Measurements from ENCODE around the gene LTBP4. TPM values are rescaled to one million over a fixed set of nuclear protein-coding genes. Genes with fewer than 3 reads are reported as not detected.

Gene LTBP4
- total RNA-seq, 1 experiment from 2014 or later = 56.7 TPM

DNA sequence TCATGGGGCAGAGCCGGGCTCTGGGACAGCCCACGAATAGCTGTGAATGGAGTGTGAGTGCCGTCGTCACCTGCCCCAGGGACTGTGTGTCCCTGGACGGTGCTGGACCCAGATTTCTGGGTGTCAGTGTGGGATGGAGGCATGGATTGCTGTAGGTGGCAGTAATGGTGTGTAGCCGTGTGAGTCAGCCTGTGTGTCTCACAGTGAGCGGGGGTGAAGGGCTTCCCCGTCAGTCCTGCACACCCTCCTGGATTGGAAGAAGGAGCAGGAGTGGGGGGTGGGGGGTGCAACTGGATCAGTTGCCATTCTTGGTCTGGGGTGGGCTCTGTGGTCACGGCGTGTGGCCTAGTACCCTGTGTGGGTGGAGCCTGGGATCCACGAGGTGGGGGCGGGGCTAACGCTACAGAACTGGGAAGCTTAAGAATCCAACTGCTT is 6.5 kb upstream of the LTBP4 start:
- DNase-seq (ENCODE audit: low spot score) = peak; percentile 47

DNA sequence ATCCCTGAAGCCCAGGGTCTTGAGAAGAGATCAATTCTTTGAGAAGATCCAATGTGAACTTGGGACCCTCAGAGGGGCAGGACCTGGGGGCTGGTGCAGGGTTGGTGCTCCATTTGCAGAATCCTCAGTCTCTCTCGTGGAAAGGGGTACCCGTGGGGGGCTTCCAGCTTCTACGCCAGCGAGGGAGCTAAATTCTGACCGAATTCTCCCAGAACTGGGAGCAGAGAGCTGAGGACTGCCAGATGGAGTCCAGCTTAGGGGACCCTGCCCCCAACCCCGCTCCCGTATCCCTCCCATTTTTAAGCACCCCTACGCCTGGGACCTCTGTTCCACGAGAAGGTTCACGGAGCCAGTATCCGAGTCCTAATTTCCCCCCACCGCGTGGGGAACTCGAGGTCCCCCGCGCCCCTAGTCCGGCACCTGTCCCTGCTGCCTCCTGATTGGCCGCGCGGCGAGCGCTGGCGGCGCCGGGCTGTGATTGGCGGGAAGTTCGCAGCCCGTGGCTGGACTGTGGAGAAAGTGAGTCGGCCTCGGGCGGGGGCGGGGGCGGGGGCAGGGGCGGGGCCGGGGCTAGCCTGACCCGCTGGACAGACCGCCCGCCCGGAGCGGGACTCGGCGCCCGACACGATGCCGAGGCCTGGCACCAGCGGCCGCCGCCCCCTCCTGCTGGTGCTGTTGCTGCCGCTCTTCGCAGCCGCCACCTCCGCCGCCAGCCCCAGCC is 4.4 kb upstream of the LTBP4 start:
- no peak for DNase-seq (ENCODE audit: low spot score)

DNA sequence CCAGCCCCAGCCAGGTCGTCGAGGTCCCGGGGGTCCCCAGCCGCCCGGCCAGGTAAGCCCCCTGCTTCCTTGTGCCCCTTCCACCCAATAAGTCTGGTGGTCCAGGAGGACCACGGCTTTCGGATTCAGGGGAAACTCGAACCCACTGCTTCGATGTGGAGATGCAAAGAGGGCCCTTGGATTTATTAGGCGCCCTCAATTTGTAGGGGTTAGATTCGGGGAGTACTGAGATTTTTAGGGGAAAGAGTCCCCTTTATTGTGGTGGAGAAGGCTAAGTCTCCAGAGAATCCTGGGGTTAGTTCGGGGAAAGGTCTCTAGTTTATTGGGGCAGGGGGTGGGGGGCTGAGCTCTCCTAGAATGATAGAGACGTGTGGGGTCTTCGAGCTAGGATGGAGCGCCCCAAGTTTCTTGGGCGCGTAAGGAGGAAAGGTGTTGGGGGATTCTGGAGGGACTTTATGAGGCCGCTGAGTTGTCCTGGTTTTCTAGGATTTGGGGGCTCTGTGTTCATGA is 3.8 kb upstream of the LTBP4 start:
- DNase-seq (ENCODE audit: low spot score) = no peak

DNA sequence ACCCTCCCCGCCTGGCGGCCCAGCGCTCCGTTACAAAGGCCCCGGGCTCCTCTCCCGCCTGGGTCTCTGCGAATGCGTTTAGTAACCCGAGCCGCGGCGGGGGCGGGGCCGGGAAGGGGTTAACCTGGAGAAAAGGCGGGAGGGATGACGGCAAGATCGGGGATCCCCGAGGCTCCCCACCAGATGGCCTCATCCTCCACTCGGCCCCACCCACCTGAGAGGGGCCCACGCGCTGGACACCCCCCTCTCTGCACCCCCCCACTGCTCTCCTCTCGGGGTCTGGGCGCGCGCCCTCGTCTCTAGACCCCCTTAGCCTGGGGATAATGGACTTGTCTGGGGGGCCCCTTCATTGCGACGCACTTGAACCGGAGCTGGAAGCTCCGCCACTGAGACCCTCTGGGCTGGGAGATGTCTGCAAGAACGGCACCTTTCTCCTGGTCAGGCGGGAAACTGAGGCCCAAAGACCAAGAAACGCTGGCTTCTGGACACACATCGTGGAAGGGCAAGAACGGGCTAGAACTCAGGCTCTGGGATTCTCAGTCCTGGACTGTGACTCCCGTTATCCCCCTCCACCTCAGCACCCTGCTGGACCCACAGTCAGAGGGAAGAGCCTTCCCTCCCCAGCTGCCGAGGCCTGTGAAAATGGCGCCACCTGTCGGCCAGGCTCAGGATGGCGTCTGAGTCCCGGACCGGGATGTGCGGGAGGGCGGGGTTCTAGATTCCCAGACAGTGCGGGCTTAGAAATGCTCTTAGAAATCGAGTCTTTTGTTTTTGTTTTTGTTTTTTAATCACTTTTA is 2.9 kb upstream of the LTBP4 start:
- peak; percentile 96 for DNase-seq (ENCODE audit: low spot score)

DNA sequence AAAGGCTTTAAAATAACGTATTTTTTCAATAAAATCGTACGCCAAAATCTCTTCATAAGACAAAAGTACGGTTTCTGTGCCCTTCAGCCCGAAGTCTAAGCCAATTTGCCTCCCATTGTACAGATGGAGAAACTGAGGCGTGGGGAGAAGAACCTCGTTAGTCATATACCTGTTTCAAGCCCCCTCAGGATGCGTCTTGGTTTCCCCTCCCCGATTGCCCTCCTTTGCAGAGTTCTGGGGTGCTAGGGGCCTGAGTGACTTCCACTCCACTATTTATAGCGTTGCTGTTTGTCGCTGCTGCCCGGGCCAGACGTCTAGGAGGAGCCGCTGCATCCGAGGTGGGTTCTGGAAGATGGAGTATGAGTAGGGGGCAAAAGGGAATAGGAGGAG is 2.3 kb upstream of the LTBP4 start:
- no peak for DNase-seq (ENCODE audit: low spot score)

DNA sequence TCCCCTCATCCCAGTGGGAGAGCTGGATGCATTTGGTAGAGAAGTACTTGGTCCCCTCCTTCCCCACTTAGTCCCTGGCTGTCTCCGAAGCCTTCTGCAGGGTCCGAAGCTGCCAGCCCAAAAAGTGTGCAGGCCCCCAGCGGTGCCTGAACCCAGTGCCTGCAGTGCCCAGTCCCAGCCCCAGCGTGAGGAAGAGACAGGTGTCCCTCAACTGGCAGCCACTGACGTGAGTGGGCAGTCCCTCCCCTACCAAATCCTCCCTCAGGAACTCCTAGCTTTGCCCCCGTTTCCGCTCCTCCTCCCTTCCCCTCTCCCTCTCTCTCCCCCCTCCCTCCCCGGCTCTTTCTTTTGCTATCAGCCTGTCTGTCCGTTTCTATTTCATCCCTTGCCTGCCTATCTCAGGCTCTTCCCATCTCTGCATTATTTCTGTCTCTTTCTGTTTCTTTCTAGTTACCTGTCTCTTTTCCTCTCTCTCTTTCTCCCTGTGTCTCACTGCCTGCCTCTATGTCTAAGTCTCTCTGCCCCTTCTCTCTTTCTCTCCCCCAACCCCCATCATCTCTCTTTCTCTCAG is 1.8 kb upstream of the LTBP4 start:
- DNase-seq (ENCODE audit: low spot score) = no peak

DNA sequence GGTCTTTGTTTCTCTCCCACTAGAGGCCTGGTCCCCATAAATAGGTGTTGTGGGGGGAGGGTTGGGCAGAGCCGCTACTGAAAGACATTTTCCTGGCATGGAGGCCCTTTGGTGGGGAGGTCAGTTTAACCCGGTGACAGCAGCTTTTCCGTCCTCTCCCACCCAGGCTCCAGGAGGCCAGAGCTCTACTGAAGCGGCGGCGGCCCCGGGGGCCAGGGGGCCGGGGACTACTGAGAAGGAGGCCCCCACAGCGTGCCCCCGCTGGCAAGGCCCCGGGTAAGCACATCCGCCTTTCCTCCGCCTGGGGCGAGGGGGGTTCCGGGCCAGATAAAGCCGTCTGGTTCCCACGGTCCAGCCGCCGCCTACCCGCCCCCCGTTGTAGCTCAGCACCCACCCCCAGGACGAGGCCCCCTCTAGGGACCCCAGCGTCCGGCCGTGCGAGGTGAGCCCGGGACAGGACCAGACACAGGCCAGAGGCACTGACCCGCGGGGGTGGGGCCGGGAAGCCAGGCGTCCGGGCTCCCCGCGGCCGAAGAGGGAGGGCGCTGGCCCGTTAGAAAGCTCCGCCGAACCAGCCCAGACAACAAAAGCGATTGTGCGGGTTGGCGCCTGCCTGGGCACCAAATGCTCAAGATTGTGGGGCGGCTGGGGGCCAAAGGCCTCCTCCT is 1.1 kb upstream of the LTBP4 start:
- no peak for DNase-seq (ENCODE audit: low spot score)

DNA sequence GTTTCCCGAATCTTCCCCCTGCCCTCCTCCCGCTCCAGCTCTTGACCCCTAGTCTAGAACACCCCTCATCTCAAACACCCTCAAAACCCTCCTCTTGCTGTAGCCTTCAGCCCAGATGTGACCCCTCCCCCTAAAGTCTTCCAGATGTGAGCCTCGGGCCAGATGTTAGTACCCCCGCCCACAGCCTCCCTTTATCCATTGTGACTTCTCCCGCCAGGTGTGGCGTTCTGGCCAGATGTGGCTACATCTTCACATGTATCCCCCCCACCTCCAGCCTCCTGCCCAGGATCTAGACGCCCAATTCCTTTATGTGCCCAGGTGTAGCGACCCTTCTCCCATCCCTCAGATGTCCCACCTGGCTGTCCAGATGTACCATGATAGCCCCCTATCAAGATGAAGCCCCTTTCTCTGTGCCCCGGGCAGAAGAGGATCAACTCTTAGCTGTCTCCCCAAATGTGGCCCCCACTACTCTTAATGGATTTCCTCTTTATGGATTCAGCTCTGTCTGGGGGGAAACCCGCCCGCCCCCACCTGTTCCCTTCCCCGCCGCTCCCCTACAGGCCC is 517 bp upstream of the LTBP4 start:
- no peak for DNase-seq (ENCODE audit: low spot score)

DNA sequence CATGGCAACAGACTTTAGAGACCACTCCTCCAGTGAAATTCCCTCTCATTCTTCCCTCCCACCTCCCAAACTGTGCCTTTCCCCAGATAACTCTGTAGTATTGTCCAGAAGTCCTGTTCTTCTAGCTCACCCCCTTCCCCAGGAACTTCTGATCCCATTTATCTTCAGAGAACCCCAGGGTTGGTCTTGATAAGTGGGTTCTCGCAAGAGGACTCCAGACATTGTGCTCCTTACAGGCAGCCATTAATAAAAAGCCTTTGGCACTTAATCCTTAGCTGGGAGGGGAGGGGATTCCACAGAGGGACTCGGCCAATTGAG is 1.9 kb downstream of the LTBP4 start:
- no peak for DNase-seq (ENCODE audit: low spot score)

DNA sequence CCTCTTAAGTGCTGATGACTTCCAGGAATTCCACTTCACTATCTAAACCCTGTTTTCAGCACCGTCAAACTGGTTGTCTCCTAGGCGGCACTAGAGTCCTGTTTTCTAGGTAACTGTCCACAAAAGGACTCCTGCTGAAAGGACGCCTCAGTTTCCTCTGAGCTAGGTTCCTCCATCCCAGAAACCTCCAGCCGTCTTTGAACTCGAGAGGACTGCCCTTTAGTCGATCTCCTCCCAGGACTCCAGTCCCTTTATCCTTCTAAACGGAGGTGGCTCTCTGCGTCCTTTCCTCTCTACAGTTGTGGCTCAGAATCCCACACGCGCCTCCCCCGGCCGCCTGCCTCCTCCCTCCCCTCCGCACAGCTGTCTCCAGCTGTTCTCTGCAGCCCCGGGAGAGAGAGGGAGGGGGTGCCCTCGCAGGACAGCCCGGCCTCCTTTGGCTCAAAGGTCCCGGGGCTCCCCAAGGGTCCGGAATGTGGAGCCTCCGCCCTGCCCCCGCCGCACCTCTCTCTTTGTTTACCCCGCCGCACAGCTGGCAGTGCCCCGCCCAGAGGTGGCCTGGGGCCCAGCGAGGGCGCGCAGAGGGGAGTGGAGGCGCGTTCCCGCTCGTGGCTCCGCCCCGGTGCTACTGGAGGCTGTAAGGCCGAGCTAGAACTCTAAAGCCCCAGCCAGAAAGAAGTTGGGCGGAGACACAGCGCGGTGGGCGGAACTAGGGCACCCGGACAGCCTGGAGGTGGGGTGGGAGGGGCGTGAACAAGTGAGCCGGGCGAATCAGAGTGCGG is 2.4 kb downstream of the LTBP4 start:
- DNase-seq (ENCODE audit: low spot score) = peak; percentile 100

DNA sequence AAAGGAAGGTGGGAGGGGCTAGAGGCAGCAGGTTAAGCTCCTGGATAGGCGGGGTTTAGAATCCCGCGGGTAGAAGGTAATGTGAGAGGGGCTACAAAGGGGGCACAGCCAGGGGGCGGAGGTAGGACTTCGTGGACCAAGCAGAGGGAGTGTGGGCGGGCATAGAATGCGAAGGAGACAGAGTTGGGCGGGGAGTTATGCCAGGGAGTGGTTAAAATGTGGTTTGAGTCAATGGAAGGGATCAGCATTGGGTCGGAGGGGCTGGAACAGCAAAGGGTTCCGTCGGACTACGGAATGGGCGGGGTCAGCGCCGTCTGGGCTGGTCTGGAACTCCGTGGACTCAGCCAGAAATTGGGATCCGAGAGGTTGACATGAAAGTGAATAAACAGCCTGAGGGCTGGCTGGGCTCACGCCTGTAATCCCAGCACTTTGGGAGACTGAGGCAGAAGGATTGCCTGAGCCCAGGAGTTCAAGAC is 3.0 kb downstream of the LTBP4 start:
- no peak for DNase-seq (ENCODE audit: low spot score)

DNA sequence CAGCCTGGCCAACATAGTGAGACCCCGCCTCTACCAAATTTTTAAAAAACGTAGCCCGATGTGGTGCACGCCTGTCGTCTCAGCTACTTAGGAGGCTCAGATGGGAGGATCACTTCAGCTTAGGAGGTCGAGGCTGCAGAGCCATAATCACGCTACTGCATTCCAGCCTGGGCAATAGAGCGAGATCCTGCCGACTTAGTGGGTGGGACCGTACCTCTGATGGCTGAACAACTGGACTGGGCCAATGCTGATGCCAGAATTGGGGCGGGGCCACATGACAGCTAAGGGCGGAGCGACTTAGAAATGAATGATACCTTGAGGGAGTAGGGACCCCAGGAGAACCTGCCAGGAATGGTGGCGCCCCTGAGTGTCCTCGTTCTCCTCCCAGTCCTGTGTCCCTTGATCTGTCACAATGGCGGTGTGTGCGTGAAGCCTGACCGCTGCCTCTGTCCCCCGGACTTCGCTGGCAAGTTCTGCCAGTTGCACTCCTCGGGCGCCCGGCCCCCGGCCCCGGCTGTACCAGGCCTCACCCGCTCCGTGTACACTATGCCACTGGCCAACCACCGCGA is 3.6 kb downstream of the LTBP4 start:
- DNase-seq (ENCODE audit: low spot score) = peak; percentile 79

DNA sequence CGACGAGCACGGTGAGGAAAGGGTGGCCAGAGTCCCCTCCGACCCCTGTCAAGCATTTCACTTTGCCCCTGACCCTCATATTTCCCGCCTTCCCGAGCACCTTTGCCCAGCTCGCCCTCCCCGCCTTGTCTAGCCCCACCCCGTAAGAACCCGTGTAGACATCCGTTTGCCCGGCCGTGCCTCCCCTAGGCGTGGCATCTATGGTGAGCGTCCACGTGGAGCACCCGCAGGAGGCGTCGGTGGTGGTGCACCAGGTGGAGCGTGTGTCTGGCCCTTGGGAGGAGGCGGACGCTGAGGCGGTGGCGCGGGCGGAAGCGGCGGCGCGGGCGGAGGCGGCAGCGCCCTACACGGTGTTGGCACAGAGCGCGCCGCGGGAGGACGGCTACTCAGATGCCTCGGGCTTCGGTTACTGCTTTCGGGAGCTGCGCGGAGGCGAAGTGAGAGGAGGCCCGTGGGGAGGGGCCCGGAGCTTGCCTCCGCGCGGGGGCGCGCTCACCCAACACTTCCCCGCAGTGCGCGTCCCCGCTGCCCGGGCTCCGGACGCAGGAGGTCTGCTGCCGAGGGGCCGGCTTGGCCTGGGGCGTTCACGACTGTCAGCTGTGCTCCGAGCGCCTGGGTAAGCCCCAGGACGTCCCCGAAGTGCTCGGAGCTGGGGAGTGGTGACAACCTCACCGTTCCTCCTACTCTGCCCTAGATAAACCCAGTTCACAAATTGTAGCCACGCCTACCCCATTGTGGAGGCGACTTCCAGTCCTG is 4.2 kb downstream of the LTBP4 start:
- peak; percentile 95 for DNase-seq (ENCODE audit: low spot score)

DNA sequence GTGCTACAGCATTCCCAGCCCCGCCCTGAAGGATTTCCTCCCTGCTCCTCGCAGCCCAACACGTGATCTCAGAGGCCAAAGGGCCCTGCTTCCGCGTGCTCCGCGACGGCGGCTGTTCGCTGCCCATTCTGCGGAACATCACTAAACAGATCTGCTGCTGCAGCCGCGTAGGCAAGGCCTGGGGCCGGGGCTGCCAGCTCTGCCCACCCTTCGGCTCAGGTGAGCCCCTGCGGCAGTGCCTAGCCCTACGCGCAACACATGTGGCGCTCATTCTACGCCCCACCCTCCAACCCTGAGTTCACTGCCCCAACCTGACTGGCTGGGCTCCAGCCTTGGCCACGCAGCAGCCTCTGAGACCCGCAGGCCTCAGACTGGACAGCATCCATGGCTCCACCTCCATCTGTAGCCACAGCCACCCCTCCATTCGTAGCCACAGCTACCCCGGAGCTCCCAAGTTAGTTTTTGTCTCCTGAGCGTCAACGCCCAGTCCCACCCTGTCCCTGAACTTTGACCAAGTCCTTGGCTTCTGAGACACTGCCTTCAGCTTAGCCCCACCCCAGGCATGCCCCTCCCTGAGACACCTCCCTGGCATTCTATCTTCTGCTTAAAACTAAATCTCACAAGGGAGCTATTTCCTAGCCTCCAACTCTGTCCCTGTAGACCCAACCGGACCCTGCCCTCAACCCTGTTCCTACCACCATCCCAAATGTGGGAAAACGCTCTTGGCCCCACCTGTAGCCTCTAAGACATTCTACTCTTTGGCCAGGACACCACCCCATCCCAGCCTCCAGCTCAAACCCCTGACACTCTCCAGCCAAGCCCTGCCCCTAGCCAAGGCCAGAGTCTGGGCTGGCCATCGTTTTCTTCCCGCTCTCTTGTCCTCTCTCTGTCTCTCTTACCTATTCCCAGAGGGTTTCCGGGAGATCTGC is 6.4 kb downstream of the LTBP4 start:
- peak; percentile 85 for DNase-seq (ENCODE audit: low spot score)

DNA sequence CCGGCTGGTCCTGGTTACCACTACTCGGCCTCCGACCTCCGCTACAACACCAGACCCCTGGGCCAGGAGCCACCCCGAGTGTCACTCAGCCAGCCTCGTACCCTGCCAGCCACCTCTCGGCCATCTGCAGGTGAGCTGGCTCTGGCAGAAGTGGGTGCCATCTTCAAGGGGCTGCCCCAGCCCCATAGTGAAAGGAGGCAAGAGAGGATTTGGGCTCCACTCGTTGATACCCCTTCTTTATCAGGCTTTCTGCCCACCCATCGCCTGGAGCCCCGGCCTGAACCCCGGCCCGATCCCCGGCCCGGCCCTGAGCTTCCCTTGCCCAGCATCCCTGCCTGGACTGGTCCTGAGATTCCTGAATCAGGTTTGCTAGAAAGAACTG is 7.1 kb downstream of the LTBP4 start:
- DNase-seq (ENCODE audit: low spot score) = no peak

DNA sequence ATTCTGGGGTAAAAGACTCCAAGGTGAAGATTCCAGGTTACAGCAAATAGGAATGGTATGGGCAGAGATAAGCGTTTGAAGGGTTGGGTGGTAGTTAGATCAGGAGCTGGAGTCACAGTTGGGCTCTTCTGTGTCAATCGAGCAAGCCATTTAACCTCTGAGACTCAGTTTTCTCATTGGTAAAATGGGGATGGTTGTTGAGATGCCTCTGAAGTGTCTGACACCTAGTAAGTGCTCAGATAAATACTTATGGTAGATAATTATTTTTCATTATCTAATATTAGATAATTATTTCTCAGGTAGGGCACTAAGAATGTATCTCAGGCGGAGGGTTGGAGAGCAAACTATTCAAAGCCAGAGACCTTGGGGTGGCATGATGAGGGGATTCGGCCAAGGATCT is 7.8 kb downstream of the LTBP4 start:
- DNase-seq (ENCODE audit: low spot score) = no peak

DNA sequence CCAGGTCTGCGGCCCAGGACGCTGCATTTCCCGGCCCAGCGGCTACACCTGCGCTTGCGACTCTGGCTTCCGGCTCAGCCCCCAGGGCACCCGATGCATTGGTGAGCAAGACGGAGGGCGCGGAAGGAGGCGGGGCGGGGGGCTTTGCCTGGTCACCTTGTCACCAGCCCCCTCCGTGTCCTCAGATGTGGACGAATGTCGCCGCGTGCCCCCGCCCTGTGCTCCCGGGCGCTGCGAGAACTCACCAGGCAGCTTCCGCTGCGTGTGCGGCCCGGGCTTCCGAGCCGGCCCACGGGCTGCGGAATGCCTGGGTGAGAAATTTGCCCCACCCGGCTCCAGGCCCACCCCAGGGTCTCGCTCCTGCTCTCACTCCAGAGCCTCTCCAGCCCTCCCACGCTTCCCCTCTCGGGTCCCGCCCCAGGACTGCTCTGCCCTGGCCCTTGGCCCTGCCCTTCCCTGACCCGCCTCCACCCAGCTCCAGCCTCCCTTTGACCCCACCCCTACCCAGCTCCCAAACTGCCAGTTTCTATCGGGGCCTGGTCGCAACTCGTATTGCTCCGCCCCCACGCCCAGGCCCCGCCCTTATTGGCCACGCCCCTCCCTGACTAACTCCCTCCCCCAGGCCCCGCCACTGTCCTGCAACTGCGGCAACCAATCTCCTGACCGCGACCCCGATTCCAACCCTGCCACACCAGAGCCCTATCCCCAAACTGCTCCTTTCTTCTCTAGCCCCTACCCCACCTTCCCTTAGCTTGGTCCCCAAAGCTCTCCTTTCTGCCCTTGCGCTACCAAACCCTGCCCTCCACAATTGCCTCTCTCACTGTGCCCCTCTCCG is 8.6 kb downstream of the LTBP4 start:
- peak; percentile 99 for DNase-seq (ENCODE audit: low spot score)
